GM19351 (cell line): ENCODE data around the gene BOLL.
"Not testable (repeated sequence)": the region's sequence is repeated elsewhere in the genome, so short reads cannot be mapped to it uniquely, and the experiment has no call there.

Experiments used
- ATAC-seq: cut with Tn5 transposase; IDR thresholded peaks from one replicate; pipeline ENCODE4 v1.9.1; 2021; ENCODE audit warnings: mild to moderate bottlenecking, moderate library complexity; ENCODE audit not compliant: unreplicated experiment

Gene BOLL

DNA sequence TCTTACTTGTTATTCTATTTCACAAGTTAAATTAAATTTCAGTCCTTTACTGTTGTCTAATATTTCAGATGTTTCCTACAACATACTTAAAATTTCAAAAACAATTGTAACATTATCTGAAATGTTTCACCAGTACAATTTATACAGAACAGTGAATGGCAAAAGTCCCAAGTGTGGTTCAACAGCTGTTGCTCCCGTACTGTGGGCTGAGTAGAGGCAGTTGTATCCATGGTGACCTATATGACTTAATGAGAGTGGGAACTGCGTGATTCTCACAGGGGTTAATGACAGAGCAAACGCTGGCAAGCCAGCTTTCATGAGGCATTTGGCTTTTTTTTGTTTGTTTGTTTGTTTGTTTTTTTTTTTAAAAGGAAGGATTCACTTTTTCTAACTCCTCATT is 13.9 kb upstream of the BOLL start:
- ATAC-seq = no peak

DNA sequence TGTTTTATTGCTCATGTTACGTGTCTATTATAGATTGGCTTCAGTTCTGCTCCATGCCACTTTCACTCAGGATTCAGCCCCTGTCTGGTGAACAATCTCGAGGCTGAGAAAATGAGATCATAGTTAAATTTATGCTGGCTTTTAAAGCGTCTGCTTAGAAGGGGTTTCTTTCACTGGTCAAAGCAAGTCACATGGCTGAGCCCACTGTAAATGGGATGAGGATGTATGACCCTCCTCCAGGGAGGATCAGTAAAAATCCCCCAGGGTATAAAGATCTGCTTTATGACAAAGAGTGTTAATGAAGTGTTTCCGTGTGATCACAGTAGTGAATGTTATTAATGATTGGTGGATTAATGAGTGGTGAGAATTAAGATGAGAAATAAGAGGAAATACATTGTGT is 13.1 kb upstream of the BOLL start:
- no peak for ATAC-seq

DNA sequence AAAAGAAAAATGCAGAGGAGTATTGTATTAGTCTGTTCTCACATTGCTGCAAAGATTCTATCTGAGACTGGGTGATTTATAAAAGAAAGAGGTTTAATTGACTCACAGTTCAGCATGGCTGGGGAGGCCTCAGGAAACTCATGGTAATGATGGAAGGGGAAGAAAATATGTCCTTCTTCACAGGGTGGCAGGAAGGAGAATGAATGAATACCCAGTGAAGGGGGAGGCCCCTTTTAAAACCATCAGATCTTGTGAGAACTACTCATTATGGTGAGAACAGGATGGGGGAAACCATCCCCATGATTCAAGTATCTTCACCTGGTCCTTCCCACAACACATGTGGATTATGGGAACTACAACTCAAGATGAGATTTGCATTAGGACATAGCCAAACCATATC is 10.2 kb upstream of the BOLL start:
- ATAC-seq = no peak

DNA sequence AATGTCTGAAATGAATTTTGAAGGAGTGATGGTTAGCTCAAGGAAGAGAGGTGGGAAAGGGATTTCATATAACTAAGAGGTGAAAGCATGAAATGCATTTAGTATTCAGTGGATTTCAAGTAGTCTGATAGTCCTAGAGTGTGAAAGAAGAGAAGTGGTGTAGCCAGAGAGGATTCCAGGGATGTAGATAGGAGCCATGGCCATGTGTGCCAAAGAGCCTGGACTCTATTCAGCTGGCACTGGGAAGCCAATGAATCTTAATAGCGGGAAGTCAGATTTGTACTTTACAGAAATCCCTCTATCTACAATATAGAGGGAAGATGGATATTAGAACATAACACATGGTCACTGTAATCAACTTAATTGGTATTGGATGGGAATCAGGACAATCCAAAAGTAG is 8.3 kb upstream of the BOLL start:
- no peak for ATAC-seq

DNA sequence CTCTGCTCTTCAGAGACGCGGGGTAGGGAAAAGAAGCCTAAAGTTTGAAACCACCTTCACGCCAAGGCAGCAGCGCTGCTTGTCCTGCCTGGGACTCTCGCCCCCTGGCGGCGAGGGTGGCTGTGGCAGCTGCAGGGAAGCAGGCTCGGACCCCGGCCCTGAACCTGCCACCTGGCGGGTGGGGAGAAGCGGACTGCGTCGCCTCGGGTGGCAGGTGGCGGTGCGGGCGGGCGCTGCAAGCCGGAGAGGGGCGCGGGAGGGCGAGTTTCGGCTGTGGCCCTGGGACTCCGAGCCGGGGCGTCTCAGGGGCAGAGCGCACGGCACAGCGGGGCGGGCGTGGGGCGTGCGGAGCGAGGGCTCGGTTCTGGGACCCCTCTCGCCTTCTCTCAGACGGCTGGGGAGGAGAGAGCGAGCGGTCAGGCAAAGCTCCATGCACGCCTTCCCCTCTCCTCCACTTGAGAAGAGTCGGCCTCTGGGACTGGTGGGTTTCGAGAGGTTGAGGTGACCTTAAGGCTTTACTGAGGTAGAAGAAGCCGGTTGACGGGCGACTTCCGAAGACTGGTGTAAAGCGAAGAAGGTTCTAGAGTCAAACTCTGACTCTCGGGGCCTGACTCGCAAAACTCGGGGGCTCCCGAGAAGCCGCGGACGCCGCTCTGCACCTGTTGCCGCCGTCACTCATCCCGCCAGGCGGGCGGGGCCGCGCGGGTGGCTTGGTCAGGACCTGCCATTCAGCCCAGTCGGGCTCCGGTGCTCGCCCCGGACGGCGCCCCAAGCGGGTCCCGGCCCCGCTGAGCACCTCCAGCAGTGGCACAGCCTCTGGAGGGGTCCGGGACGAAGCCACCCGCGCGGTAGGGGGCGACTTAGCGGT is 1.1 kb upstream of the BOLL start:
- peak; percentile 80 for ATAC-seq

DNA sequence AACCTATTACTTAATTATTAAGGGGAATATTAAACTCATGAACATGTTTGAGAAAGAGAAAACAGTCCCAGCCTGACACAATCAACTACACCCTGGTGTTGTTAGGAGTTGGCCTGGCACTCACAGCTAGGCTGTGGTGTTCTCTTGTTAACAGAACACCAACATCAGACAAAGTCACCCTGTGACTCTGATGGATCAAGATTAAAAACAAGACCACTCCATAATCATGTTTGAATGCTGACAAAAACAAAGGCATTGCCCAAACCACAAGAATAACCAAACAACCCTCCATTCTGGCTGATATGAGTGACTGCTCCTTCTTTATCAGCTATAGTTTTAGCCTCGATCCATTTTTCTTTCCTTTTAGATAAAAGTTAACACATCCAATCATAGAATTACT is 3.0 kb downstream of the BOLL start:
- ATAC-seq = no peak

DNA sequence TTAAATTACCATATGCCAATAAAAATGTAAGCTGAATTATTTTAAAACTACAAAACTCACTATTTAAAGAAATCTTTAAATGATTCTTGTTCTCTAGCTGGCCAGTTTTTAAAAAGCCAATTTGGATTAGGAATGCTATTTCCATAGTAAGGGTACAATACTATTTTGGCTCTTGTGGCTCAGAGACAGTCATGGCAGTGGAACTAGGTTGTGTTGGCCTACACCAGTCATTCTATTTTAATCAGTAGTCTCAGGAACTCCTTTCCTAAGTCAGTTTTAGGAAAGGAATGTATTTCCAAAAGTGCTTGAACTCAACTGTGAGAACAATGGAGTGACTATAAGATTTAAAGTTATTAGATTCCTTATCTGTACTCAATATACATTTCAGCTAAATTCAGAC is 5.9 kb downstream of the BOLL start:
- no peak for ATAC-seq

DNA sequence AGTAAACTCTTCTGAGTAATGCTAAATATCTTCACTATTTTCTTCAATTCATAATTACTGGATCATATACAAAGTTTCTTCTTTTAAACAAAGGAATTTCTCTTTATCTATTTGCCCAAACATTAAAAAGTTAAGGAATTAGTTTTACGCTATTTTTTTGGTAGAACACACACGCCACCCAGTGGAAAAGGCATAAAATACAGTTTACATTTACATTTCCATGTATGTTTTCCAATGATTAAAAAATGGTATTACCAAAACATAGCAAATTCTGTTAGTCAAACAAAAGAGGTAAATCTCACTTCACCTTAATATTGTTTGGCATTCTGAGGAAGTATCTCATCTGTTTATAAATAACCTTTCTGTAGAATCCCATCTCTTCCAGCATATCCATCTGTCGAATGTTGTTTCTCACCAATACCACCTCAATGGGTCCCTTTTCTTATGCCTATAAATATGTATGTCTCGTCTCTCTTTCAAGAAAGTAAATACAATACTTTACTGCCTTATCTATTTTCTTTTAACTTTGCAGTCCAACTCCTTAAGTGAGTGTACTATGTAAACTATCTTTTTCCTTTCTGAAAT is 7.2 kb downstream of the BOLL start:
- ATAC-seq = no peak

DNA sequence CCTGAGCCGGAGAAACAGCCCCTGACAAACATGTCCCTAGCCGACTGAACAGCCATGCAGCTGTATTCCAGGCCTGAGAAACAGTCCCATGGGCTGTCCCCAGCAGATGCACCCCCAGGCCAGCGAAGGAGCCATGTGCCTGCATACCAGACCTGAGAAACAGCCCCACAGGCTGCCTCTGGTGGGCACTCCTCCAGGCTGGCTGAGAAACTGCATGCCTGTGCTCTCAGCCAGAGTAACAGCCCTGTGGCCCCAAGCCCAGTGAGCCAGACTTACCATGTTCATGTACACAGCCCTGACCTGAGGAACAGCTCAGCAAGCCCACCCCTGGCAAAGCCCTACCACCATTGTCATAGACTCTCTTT is 24.8 kb downstream of the BOLL start:
- ATAC-seq = no peak

DNA sequence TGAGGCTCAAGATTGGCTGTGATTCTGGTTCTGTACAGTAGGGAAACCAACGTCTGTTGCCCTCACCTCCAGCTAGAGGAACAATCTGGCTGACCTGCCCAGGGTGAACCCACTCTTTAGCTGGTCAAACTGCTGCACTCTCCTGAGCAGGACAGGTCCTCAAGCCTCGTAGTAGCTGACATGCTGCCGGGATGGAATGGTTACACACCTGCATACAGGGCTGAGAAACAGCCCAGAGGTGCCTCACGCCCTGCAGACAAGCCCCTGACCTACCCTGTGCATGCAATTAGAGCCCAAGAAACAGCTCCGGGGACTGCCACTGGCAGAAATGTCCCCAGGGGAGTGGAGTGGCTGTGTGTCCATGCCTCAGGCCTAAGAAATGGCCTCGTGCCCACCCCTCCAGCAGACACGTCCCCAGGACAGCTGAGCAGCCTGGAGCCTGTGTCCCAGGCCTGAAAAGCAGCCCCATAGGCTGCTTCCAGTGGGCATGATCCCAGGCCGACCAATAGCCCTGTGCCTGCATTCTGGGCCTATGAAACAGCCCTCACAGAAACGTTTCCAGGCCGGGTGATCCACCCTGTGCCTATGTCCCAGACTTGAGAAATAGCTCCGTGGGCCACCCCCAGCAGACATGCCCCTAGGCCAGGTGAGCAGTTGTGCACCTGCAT is 25.4 kb downstream of the BOLL start:
- no peak for ATAC-seq

DNA sequence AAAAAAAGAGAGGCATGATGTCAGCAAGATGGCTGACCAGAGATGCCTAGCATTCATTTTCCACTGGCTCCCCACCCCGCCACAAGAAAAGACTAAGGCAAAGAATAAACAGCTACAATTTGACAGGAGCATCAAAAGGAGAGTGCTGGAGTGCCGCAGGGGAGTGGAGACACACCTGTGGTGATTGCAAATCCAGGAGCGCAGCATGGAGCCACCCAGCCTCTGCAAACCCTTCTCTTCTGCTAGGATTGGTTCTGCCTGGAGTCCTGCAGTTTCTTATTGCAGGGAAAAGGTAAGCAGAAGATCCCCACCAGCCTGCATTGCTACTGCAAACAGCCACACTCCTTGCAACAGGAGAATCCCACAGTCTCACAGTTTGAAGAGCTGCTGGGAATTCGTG is 26.1 kb downstream of the BOLL start:
- ATAC-seq = no peak

DNA sequence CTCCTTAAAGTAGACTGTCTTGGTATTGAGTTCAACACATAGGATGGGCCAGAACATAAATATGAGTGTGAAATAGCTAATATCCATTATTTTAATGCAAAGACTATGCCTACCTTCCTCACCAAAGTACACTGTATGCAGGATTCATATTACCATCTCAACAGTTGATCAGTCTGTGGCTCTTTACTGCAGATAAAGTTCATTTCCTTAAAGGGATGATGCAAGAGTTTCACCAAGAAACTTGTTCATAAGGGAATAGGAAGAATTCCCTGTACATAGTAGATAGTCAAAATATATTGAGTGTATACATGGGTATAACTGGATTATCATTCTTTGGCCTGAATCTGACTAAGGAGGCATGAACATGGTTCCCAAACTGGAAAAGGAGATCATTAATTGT is 44.9 kb downstream of the BOLL start:
- no peak for ATAC-seq

DNA sequence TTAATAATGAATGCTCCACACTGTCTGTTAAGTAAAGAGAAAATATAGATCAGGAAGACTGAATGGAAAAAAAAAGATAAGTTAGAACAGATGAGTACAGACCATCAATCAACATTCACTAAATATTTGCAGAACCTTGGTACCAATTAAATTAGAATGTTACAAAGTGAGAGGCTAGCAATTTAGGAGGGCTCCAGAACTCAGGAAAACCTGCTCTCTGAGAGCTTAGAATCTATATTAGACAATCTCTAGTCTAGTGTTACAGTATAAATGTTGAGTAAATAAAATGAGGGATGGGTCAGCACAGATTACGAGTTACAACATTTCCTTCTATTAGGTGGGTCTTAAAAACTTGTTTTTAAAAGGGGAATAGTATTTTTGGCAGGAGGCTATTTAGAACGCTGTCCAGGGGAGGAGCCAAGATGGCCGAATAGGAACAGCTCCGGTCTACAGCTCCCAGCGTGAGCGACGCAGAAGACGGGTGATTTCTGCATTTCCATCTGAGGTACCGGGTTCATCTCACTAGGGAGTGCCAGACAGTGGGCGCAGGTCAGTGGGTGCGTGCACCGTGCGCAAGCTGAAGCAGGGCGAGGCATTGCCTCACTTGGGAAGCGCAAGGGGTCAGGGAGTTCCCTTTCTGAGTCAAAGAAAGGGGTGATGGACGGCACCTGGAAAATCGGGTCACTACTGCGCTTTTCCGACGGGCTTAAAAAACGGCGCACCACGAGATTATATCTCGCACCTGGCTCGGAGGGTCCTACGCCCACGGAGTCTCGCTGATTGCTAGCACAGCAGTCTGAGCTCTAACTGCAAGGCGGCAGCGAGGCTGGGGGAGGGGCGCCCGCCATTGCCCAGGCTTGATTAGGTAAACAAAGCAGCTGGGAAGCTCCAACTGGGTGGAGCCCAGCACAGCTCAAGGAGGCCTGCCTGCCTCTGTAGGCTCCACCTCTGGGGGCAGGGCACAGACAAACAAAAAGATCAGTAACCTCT is 56.3 kb downstream of the BOLL start:
- not testable (repeated sequence) for ATAC-seq

DNA sequence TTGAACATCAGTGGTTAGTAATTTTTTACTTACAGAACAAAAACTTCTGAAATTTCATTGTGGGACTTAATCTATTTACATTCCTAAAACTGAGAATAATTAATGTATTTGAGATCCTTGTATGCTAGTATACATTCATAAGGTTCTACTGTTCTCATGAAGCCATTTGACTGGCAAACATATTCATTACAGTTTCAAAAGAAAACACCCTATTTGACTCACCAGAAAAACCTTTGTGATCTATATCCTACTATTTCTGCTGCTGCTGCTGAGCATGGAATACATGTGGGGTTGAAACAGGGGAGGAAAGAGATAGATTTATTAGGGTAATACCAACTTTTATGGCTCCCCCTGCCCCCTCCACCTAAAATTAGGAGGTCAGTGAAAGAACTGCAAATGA is 58.1 kb downstream of the BOLL start:
- no peak for ATAC-seq

DNA sequence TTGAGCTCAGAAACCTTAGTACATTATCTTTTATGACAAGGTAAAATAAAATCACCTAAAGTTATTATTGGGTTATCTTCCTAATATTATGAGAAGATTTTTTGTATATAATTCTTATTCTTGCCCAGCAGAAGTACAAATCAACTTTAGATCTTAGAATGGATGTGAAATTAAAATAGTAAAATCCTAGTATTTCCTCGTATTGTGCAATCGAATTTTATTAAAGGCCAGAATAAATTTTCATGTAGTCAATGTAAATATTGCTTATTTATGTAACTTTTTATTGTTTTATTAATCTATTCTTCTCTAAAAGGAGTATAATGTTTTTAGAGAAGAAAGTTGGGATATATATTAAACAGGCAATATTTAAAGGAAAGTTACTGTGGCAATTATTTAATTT is 67.3 kb downstream of the BOLL start:
- ATAC-seq = no peak

DNA sequence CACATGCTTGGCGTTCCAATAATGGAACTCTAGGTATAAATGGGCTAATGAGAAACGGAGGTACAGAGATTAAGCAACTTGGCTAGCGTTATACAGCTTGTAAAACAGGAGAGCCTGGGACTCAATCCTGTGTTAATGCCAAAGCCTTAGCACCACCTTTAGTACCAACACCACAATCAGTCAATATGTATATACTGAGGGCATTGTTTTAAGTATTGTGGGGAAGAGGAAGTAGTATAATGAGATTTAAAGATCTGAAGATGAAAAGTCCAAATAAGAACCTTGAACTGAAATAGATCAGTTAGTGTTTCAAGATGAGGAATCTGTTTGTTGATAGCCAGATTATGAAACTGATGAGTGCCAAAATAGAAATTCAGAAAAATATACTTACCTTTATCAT is 71.8 kb downstream of the BOLL start:
- no peak for ATAC-seq

DNA sequence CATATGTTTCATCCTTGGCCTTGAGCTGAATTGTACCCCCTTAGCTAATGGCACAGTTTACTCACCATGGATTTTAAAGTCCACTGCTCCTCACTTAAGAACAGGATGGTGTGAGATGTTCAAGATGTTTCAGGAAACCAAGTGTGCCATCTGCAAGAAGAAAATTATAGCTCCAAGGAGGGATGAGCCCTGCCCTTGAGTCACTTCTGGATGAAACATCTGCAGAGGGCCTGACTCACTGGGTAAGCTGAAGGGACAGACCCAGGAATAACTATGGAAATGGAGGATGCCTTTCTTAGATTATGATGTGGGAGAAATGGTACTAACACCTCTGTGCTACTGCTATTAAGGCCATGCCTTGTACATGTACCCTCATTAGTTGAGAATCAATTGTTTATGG is 73.5 kb downstream of the BOLL start:
- ATAC-seq = no peak

DNA sequence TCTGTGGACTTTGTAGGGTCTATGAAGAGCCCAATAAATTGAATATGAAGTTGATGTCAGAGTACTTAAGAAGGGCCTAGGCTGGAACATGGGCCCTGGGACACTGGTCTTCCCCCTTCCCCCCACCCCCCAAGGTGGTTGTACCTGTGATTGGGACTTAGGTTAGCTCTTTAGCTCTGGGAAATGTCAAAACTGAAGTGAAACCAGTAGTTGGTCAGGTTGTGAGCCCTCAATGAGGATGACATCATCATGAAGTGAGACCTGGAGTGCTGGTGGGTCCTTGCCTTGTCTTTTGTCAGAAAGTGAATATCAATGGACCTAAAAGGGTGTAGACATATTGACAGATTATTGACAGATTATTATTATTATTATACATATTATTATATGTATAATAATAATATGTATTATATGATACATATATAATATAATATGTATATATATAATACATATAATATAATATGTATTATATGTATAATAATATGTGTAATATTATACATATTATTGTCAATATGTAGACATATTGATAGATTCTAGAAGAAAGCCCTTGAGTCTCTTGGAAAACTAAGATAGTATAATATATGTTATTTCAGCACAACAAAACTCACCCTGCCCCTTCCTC is 74.6 kb downstream of the BOLL start:
- peak; percentile 82 for ATAC-seq

DNA sequence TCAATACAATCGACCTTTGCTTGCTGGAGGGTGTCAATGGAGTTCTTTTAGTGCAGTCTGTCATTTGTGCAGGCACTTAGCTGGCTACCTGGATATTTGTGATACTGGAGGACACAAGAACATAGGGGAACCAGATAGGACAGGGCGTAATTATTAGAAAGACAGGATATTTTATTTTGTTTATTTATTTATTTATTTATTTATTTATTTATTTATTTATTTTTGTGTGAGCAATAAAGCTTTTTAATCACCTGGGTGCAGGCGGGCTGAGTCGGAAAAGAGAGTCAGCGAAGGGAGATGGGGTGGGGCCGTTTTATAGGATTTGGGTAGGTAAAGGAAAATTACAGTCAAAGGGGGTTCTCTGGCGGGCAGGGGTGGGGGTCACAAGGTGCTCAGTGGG is 76.0 kb downstream of the BOLL start:
- not testable (repeated sequence) for ATAC-seq

DNA sequence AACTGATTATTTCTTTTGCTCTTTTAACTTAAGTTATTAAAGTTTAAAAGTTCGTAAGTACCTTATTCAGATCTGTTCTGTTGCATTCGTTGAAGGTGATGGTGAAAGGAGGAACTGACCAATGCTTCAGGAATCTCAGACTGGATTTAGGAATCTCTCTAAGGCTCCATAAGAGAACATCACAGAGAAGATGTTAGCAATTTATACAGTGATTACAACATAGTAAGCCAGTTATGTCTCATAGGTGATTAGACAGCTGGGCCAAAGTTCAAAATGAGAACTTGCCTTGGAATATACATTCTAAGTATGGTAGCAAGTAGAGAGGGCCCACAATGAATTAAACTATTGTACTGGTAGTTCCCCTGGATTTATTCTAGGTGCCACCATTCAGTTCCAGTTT is 76.8 kb downstream of the BOLL start:
- no peak for ATAC-seq
